Measurements from ENCODE around the gene DUSP28. TPM values are rescaled to one million over a fixed set of nuclear protein-coding genes. Genes with fewer than 3 reads are reported as not detected.

The DUSP28 gene
- total and polyA plus RNA-seq, 2 of the 8 experiments (the other 6 are each of a cell fraction or from before 2014, with no cell fraction given): 2.1 to 2.3 TPM

GRCh38 chr2:240559286-240559685, 871 bp upstream of the DUSP28 start:
- ChIA-PET CTCF (ENCODE audit: partially characterized antibody) (interaction anchor here (1.4 kb wide), 1 partner anchor 26 kb away, joined by 3 read pairs; no protein-coding TSS in a partner anchor), POLR2A (ENCODE audit: partially characterized antibody) (no interaction called here)
- Histone ChIP-seq H3K79me1 (ENCODE audit: low read depth, low read length) (0 out of 2 replicates have a peak, but pooled peaks cover 2% of the 10 kb centered on the region), H3K4ac (replicated peaks; ENCODE audit: insufficient read length, low read depth, low read length) (no peak overlapping the region), H2BK12ac (ENCODE audit: low read depth, low read length) (no peak overlapping the region), H3K4me2 (ENCODE audit: insufficient read depth in 1 of 2, low read depth in 2 of 2, low read length in 2 of 2) (peak overlapping the region; percentile 60 to 68; a peak in 3 of 4 replicates), H2AK5ac (ENCODE audit: low read depth, low read length) (no peak overlapping the region), H4K20me1 (replicated peaks in 1 of 2; ENCODE audit: control insufficient read depth in 1 of 2, insufficient read depth in 2 of 2, low read length in 2 of 2) (peaks cover 0 to 4% of the 10 kb centered on the region in 2 experiments), H4K5ac (ENCODE audit: insufficient read length, low read depth, low read length) (no peak overlapping the region), H3K4me1 (replicated peaks in 1 of 4; ENCODE audit: control insufficient read depth in 3 of 4, insufficient read depth in 4 of 4, low read length in 3 of 4) (peaks cover 0 to 16% (median 10%) of the 10 kb centered on the region in 4 experiments; a peak in 5 of 7 replicates), H2BK20ac (ENCODE audit: low read length) (no peak overlapping the region), H3K23me2 (ENCODE audit: low read depth, low read length) (peaks cover 4% of the 10 kb centered on the region; the same call in 1 of the 2 replicates), H3K4me3 (ENCODE audit: extremely low read depth in 1 of 4, insufficient read depth in 2 of 4, low read depth in 3 of 4, low read length in 4 of 4) (no peak overlapping the region), H2AFZ (ENCODE audit: low read length) (no peak overlapping the region), H3K9ac (replicated peaks in 1 of 4; ENCODE audit: extremely low read depth in 1 of 4, low read depth in 3 of 4, low read length in 3 of 4) (no peak overlapping the region), H3K56ac (replicated peaks; ENCODE audit: insufficient read length, low read depth, low read length) (no peak overlapping the region), H3K23ac (ENCODE audit: insufficient read length) (no peak overlapping the region), H3K79me2 (ENCODE audit: control insufficient read depth in 1 of 2, insufficient read depth in 2 of 2, low read length in 2 of 2) (no peaks in the 10 kb centered on the region), H2BK120ac (replicated peaks; ENCODE audit: low read depth, low read length) (no peak overlapping the region), H2BK15ac (ENCODE audit: low read length) (no peak overlapping the region), H3K9me3 (ENCODE audit: insufficient read depth in 2 of 2, low read depth in 1 of 2, low read length in 1 of 2) (no peaks in the 10 kb centered on the region), H3K27ac (ENCODE audit: low read depth, low read length) (no peak overlapping the region), H4K8ac (ENCODE audit: extremely low read depth, insufficient read depth, low read length) (no peak overlapping the region), H3K36me3 (ENCODE audit: control insufficient read depth in 2 of 4, insufficient read depth in 4 of 4, low read length in 3 of 4) (no peaks in the 10 kb centered on the region; a peak in 1 of 8 replicates), H3K14ac (ENCODE audit: insufficient read length) (no peak overlapping the region), H4K91ac (replicated peaks; ENCODE audit: insufficient read length, low read length) (no peak overlapping the region), H3K18ac (ENCODE audit: extremely low read depth, low read length) (no peak overlapping the region), H2BK5ac (ENCODE audit: low read depth, low read length) (no peak overlapping the region), H3K27me3 (replicated peaks in 1 of 4; ENCODE audit: control insufficient read depth in 3 of 4, extremely low read depth in 1 of 4, insufficient read depth in 3 of 4, low read length in 3 of 4) (peaks cover 3 to 33% (median 22%) of the 10 kb centered on the region in 4 experiments)
- 88% methylated on average over 3 of the region's 3 CpGs; no CpG with 5 or more reads in 1 of the 2 experiments for WGBS, 2 experiments (ENCODE audit: extremely low coverage in 1 of 2, insufficient coverage in 1 of 2, insufficient read length in 1 of 2, insufficient replicate concordance in 2 of 2, low coverage in 1 of 2, low lambda C conversion rate in 2 of 2, missing lambda C conversion rate in 1 of 2)
- DNase-seq (ENCODE audit: low read depth in 1 of 2, low spot score in 2 of 2): no peak
- no peak for FAIRE-seq
- TF ChIP-seq KDM1A (IDR thresholded peaks at IDR 0.05; ENCODE audit: borderline replicate concordance, low read length) (no peak), SP4 (IDR thresholded peaks at IDR 0.05; ENCODE audit: low read length) (no peak), POLR2AphosphoS5 (IDR thresholded peaks at IDR 0.05; ENCODE audit: low read depth, low read length) (no peak), JUN (IDR thresholded peaks at IDR 0.05; ENCODE audit: low read depth, low read length) (no peak), PHF8 (conservative IDR thresholded peaks at IDR 0.05; ENCODE audit: low read depth, low read length) (no peak), GABPA (IDR thresholded peaks at IDR 0.05; ENCODE audit: borderline replicate concordance, insufficient read depth, low read length) (no peak), TCF12 (IDR thresholded peaks at IDR 0.05; ENCODE audit: low read depth, low read length) (no peak), SUZ12 (IDR thresholded peaks at IDR 0.05; ENCODE audit: low read length) (no peak), TBP (IDR thresholded peaks at IDR 0.05; ENCODE audit: low read depth, low read length) (no peak), RAD21 (IDR thresholded peaks at IDR 0.05 in 1 of 2, conservative IDR thresholded peaks at IDR 0.05 in 1 of 2; ENCODE audit: low read depth in 2 of 2, low read length in 2 of 2) (no peak), KDM4A (IDR thresholded peaks at IDR 0.05; ENCODE audit: low read depth, low read length, severe bottlenecking) (no peak), CEBPB (IDR thresholded peaks at IDR 0.05; ENCODE audit: low read depth, low read length) (no peak)

Data from H1 (cell line).